Stimulated activated CD4-positive, alpha-beta T cell treated with anti-CD3 and anti-CD28 coated beads, Interleukin-4, amount 100 ng/mL, for 4 hours (primary cell): ENCODE data around the gene PRLR.
A peak's percentile ranks its signal among the peaks of the same experiment; 100 is the strongest.

Experiments
- DNase-seq, 2 experiments: peaks; one replicate each; pipeline ENCODE4 v3.0.0-alpha.2; 2020

Gene PRLR

GRCh38 chr5:35233121-35233520 lies 2.8 kb upstream of the PRLR start:
- DNase-seq, result no peak

GRCh38 chr5:35232124-35232523 lies 1.8 kb upstream of the PRLR start:
- DNase-seq, result no peak

GRCh38 chr5:35229076-35230037 lies 930 bp downstream of the PRLR start:
- no peak for DNase-seq

GRCh38 chr5:35228310-35228709 lies 2.0 kb downstream of the PRLR start:
- DNase-seq, result no peak

- no peak for DNase-seq
Measured at GRCh38 chr5:35227720-35228119, 2.6 kb downstream of the PRLR start.

GRCh38 chr5:35223787-35224395 lies 6.4 kb downstream of the PRLR start:
- DNase-seq, result no peak

- no peak for DNase-seq
Measured at GRCh38 chr5:35220967-35221366, 9.3 kb downstream of the PRLR start.

- no peak for DNase-seq
Measured at GRCh38 chr5:35218981-35219380, 11.3 kb downstream of the PRLR start.

- no peak for DNase-seq
Measured at GRCh38 chr5:35214051-35214450, 16.2 kb downstream of the PRLR start.

- no peak for DNase-seq
Measured at GRCh38 chr5:35213608-35214007, 16.7 kb downstream of the PRLR start.

- DNase-seq, result no peak
Measured at GRCh38 chr5:35212122-35212982, 17.9 kb downstream of the PRLR start.

- no peak for DNase-seq
Measured at GRCh38 chr5:35209862-35210261, 20.4 kb downstream of the PRLR start.

- DNase-seq, result no peak
Measured at GRCh38 chr5:35205606-35206005, 24.7 kb downstream of the PRLR start.

- no peak for DNase-seq
Measured at GRCh38 chr5:35205186-35205585, 25.1 kb downstream of the PRLR start.

GRCh38 chr5:35203403-35203802 lies 26.9 kb downstream of the PRLR start:
- DNase-seq, result no peak

GRCh38 chr5:35202319-35203111 lies 27.8 kb downstream of the PRLR start:
- peak; percentile 5 to 23 for DNase-seq

- DNase-seq, result no peak
Measured at GRCh38 chr5:35201291-35201690, 29.0 kb downstream of the PRLR start.

GRCh38 chr5:35199886-35200285 lies 30.4 kb downstream of the PRLR start:
- DNase-seq, result no peak

- DNase-seq, result no peak
Measured at GRCh38 chr5:35198686-35199085, 31.6 kb downstream of the PRLR start.

- no peak for DNase-seq
Measured at GRCh38 chr5:35198075-35198474, 32.2 kb downstream of the PRLR start.

GRCh38 chr5:35197351-35197750 lies 32.9 kb downstream of the PRLR start:
- DNase-seq, result no peak

- no peak for DNase-seq
Measured at GRCh38 chr5:35195472-35195852, 34.8 kb downstream of the PRLR start.
